Neutrophil (primary cell): ENCODE measurements around the gene PCSK6.
"Not testable (repeated sequence)": the region's sequence is repeated elsewhere in the genome, so short reads cannot be mapped to it uniquely, and the experiment has no call there.

Source experiments
- H3K27ac ChIP-seq: fragments of 200-600 bp; sonication (generic); 2 replicates; pipeline ENCODE4 v1.5.1; 2016; ENCODE audit warnings: mild to moderate bottlenecking, moderate library complexity
- H3K27me3 ChIP-seq: fragments of 200-600 bp; sonication (generic); 2 replicates; pipeline ENCODE4 v1.6.0; 2016; ENCODE audit warnings: mild to moderate bottlenecking
- H3K36me3 ChIP-seq: fragments of 200-600 bp; sonication (generic); 2 replicates; pipeline ENCODE4 v1.5.1; 2017
- H3K4me1 ChIP-seq, 2 experiments: fragments of 200-600 bp in 1 of 2; sonication (generic) in 1 of 2; 1 replicate in 1 of 2; 2 replicates in 1 of 2; pipeline versions ENCODE4 v1.5.1 to v1.6.1; 2013 to 2016; ENCODE audit warnings: low read depth in 1 of 2, low read length in 1 of 2, mild to moderate bottlenecking in 1 of 2, moderate library complexity in 1 of 2; ENCODE audit not compliant: control insufficient read depth in 1 of 2, insufficient read depth in 1 of 2
- H3K4me3 ChIP-seq, 2 experiments: fragments of 200-600 bp in 1 of 2; sonication (generic) in 1 of 2; 1 replicate in 1 of 2; 2 replicates in 1 of 2; pipeline ENCODE4 v1.5.1; 2013 to 2016; ENCODE audit warnings: low read depth in 1 of 2, low read length in 1 of 2, mild to moderate bottlenecking in 1 of 2, moderate library complexity in 1 of 2
- H3K9me3 ChIP-seq: fragments of 200-600 bp; sonication (generic); 2 replicates; pipeline ENCODE4 v1.5.1; 2016
- TF ChIP-seq, protein P1 (sequence below): fragments of 200-600 bp; sonication (generic); IDR thresholded peaks from 2 replicates; pipeline ENCODE4 v1.5.1; 2016; ENCODE audit warnings: antibody characterized with exemption

The PCSK6 gene

DNA sequence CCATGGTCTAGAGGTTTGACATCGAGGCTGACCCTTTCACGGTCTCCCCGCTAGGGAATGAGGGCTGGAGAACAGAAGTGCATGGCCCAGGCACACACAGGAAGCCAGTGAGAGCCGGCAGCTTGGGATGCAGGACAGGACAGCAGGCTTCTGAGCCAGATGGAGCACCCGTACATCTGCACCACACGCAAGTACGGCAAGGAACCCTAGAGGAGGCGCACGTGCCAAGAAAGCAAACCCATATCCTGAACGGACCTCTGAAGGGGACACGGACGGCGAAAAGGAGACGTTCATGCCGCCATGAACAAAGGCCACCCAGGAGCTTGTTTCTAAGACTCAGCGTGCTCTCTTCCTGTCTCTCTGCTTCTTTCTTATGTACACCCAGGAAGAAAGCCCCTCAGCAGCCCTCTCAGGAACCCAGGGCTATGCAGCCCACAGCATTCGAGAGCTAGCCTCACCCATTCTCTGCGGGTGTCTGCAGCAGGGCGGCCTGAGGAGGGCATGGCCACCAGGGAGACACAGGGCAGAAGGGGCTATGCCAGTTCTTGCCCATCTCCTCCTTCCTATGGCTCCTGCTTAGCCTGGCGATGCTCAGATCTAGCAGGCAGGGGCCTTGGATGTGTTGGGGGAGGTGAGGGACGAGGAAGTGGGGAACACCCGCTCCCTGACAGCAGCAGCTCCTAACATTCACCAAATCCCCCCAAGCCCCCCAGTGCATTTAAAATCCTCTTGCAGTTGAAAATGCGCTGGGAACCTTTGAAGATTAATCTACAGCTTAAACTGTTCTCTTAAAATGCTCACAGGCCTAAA is 81.3 kb downstream of the PCSK6 start:
- TF ChIP-seq, protein P1, sequence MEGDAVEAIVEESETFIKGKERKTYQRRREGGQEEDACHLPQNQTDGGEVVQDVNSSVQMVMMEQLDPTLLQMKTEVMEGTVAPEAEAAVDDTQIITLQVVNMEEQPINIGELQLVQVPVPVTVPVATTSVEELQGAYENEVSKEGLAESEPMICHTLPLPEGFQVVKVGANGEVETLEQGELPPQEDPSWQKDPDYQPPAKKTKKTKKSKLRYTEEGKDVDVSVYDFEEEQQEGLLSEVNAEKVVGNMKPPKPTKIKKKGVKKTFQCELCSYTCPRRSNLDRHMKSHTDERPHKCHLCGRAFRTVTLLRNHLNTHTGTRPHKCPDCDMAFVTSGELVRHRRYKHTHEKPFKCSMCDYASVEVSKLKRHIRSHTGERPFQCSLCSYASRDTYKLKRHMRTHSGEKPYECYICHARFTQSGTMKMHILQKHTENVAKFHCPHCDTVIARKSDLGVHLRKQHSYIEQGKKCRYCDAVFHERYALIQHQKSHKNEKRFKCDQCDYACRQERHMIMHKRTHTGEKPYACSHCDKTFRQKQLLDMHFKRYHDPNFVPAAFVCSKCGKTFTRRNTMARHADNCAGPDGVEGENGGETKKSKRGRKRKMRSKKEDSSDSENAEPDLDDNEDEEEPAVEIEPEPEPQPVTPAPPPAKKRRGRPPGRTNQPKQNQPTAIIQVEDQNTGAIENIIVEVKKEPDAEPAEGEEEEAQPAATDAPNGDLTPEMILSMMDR, result no peak
- Histone ChIP-seq H3K9me3 (no peaks in the 10 kb centered on the region), H3K27ac (no peak overlapping the region), H3K27me3 (no peaks in the 10 kb centered on the region), H3K4me1 (no peaks in the 10 kb centered on the region), H3K4me3 (no peak overlapping the region), H3K36me3 (no peaks in the 10 kb centered on the region)

DNA sequence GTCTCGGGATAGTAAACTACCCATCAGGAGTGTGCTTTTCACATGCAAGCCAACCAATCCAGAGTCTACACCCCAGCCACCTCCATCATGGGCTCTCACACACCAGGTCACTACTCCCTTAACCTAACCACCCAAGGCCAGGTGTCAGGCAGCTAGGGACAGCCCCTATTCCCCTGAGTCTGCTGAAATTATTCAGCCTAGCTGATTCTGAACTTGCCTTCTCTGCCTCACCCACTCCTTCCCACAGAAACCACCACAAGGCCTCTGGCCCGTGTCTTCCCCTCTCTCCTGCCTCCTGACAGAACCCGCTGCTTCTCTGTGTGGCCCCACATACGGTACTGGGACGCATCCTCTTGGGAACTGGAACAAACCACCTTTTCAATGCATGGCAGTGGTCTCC is 82.1 kb downstream of the PCSK6 start:
- TF ChIP-seq, protein P1, result no peak
- H3K36me3 ChIP-seq, result no peaks in the 10 kb centered on the region

DNA sequence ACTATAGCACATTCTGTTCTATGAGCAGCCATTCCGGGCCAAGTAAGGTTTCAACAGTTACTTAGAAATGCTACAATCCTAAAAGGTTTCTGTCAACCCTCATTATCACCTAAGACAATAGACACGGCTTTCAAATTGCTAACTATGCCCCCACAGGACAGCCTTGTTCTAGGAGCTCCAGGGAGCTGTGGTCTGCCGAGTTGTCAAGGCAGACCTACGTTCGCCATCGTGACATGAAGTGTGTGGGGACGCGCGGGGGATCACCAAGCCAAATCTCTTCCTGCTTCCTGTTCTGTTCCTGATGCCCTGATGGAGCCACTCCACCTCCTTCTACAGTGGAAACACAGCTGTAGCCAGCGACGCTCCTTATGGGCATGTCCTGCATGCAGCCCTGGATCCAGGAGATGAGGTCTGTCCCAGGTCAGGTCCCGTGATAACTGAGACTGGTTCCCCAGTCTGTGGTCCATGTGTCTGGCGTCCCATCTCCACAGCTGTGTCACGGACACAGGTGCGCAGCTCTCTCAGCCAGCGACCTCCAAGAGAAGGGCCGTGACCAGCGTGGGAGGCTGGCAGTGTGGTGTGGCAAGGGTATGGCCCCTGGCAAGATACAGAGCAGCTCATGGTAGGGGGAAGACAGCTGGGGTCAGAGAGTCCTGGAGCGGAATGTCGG is 82.8 kb downstream of the PCSK6 start:
- H3K9me3 ChIP-seq, result no peaks in the 10 kb centered on the region
- H3K27me3 ChIP-seq, result no peaks in the 10 kb centered on the region
- TF ChIP-seq, protein P1, result no peak
- no peak overlapping the region for H3K4me3 ChIP-seq
- H3K27ac ChIP-seq, result no peak overlapping the region
- H3K36me3 ChIP-seq, result no peaks in the 10 kb centered on the region
- no peaks in the 10 kb centered on the region for H3K4me1 ChIP-seq

More for the DNA sequence above, 82.1 kb downstream of the PCSK6 start:
- H3K4me1 ChIP-seq, result no peaks in the 10 kb centered on the region
- no peaks in the 10 kb centered on the region for H3K9me3 ChIP-seq
- no peak overlapping the region for H3K4me3 ChIP-seq
- H3K27me3 ChIP-seq, result no peaks in the 10 kb centered on the region
- no peak overlapping the region for H3K27ac ChIP-seq

DNA sequence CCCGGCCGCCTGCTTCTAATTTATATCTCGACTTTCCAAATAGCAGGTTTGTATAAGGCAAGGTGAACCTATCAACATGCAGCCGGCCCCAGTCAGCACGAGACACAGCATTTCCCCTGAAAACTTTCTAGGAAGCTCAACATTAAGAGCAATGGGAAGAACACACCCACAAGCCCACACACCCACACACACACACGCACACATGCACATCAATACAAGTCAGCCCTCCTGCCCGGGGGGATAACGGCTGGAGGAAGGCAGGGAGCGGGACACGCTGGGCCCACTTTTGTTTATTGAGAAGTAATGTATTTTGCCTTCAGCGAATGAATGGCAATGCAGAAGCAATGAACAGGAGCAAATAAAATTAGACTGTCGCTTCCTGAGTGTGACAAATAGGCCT is 83.5 kb downstream of the PCSK6 start:
- H3K27me3 ChIP-seq, result no peaks in the 10 kb centered on the region
- H3K27ac ChIP-seq, result no peak overlapping the region
- no peak overlapping the region for H3K4me3 ChIP-seq
- TF ChIP-seq, protein P1, result no peak
- H3K36me3 ChIP-seq, result no peaks in the 10 kb centered on the region
- H3K4me1 ChIP-seq, result no peaks in the 10 kb centered on the region
- H3K9me3 ChIP-seq, result no peaks in the 10 kb centered on the region

DNA sequence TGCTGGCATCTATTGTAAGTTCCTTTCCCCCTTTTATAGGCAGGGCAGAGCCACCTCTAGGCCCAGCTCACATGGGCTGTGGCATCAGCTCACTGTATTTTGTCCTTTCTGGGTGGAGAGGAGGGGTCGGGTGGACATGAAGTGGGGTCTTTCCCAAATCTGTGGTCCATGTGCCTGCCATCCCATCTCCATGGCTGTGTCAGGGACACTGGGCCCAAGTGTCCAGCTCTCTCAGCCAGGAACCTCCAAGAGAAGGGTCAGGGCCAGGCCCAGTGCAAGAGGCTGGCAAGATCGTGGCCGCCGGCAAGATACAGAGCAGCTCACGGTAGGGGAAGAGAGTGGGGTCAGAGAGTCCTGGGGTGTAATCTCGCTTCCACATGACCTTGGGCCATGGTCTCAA is 85.3 kb downstream of the PCSK6 start:
- Histone ChIP-seq H3K27ac (no peak overlapping the region), H3K4me1 (no peaks in the 10 kb centered on the region), H3K27me3 (peaks cover 4% of the 10 kb centered on the region), H3K4me3 (no peak overlapping the region), H3K9me3 (no peaks in the 10 kb centered on the region), H3K36me3 (no peaks in the 10 kb centered on the region)
- TF ChIP-seq, protein P1, result no peak

DNA sequence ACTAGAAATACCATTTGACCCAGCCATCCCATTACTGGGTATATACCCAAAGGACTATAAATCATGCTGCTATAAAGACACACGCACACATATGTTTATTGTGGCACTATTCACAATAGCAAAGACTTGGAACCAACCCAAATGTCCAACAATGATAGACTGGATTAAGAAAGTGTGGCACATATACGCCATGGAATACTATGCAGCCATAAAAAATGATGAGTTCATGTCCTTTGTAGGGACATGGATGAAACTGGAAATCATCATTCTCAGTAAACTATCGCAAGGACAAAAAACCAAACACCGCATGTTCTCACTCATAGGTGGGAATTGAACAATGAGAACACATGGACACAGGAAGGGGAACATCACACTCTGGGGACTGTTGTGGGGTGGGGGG is 86.6 kb downstream of the PCSK6 start:
- H3K36me3 ChIP-seq, H3K9me3 ChIP-seq, H3K4me1 ChIP-seq, H3K27ac ChIP-seq, H3K4me3 ChIP-seq: not testable (repeated sequence)
- peaks cover 16% of the 10 kb centered on the region for H3K27me3 ChIP-seq
